Measurements from ENCODE around the gene ARL6IP5. TPM values are rescaled to one million over a fixed set of nuclear protein-coding genes. Genes with fewer than 3 reads are reported as not detected.
A peak's percentile ranks its signal among the peaks of the same experiment; 100 is the strongest.

The ARL6IP5 gene
- total RNA-seq, 1 donor from 2014 or later, result 193 TPM

DNA sequence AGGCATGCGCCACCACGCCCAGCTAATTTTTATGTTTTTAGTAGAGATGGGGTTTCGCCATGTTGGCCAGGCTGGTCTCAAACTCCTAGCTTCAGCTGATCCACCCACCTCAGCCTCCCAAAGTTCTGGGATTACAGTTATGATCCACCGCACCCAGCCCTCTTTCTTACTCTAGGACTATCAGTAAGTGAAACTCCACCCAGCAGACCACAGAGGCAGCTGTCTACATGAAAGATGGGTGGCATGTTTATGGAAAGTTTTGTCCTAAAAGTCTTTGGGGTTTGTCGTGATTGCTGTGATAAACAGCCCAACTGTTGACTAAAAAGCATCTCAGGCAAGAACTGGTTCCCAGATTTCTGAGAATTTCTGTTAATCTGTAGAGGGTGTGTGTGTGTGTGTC, 10.9 kb downstream of the ARL6IP5 start:
- peak overlapping the region; percentile 80 for H3K27ac ChIP-seq (replicated peaks)
- no peak overlapping the region for H3K4me3 ChIP-seq
- H3K4me1 ChIP-seq, result peaks cover 97% of the 10 kb centered on the region
- no peak for DNase-seq
- H3K9me3 ChIP-seq (replicated peaks), result no peaks in the 10 kb centered on the region
- peaks cover 13% of the 10 kb centered on the region for H3K36me3 ChIP-seq
- no peaks in the 10 kb centered on the region for H3K27me3 ChIP-seq (ENCODE audit: low read depth)
- TF ChIP-seq, protein P1, sequence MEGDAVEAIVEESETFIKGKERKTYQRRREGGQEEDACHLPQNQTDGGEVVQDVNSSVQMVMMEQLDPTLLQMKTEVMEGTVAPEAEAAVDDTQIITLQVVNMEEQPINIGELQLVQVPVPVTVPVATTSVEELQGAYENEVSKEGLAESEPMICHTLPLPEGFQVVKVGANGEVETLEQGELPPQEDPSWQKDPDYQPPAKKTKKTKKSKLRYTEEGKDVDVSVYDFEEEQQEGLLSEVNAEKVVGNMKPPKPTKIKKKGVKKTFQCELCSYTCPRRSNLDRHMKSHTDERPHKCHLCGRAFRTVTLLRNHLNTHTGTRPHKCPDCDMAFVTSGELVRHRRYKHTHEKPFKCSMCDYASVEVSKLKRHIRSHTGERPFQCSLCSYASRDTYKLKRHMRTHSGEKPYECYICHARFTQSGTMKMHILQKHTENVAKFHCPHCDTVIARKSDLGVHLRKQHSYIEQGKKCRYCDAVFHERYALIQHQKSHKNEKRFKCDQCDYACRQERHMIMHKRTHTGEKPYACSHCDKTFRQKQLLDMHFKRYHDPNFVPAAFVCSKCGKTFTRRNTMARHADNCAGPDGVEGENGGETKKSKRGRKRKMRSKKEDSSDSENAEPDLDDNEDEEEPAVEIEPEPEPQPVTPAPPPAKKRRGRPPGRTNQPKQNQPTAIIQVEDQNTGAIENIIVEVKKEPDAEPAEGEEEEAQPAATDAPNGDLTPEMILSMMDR (IDR thresholded peaks at IDR 0.05; ENCODE audit: borderline replicate concordance), result no peak
- intact Hi-C loops (cut with micrococcal nuclease), result no loop called here

DNA sequence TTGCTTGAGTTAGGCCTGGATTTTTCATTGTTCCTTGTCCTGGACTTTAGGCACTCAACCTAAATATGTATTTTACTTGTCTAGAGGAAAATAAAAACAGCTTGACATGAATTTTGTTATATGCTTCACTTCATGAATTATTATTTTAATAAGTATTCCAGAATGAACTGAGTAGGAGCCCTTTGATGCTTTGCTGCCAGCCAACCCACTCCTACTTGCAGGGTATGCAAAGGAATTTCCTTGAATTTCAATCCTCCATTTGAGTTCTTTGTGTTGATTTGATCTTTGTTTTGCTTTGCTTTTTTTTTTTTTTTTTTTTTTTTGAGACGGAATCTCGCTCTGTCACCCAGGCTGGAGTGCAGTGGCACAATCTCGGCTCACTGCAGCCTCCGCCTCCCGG, 11.6 kb downstream of the ARL6IP5 start:
- intact Hi-C loops (cut with micrococcal nuclease), result no loop called here
- DNase-seq, result no peak
- Histone ChIP-seq H3K36me3 (peaks cover 6% of the 10 kb centered on the region), H3K27me3 (ENCODE audit: low read depth) (no peaks in the 10 kb centered on the region), H3K9me3 (replicated peaks) (no peaks in the 10 kb centered on the region), H3K4me3 (no peak overlapping the region), H3K4me1 (peaks cover 97% of the 10 kb centered on the region), H3K27ac (replicated peaks) (peak overlapping the region; percentile 80)
- TF ChIP-seq, protein P1 (IDR thresholded peaks at IDR 0.05; ENCODE audit: borderline replicate concordance), result no peak

DNA sequence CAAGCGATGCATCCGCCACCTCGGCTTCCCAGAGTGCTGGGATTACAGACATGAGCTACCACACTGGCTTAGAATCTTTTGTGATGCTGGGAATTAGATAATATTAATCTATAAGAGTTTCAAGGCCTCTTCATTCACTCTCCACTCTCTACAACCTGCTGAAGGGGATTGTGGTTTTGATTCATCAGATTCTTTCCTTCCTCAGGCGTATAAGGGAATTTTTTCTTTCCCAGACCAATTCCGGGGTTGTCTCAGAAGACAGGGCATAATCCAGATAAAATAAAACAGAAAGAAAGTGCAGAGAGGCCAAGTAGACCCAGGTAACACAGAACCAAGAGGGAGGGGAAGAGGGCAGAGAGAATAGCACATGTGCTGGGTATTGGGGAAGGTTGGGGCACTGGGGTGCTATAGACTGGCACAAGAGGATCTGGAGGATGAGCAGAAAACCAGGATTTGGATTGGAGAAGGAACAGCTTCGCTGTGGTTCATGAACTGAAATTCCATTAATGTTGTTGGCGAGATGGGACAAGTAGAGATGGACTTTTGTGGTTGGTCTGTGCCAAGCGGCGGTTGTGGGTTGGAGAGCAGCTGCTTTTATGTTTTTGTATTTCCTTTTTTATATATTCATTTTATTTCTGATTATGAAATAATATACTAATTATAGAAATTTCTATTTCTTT, 12.8 kb downstream of the ARL6IP5 start:
- no peak for DNase-seq
- Histone ChIP-seq H3K4me3 (no peak overlapping the region), H3K36me3 (peaks cover 18% of the 10 kb centered on the region), H3K27me3 (ENCODE audit: low read depth) (no peaks in the 10 kb centered on the region), H3K4me1 (peaks cover 97% of the 10 kb centered on the region), H3K9me3 (replicated peaks) (no peaks in the 10 kb centered on the region), H3K27ac (replicated peaks) (peak overlapping the region; percentile 80)
- intact Hi-C loops (cut with micrococcal nuclease), result no loop called here
- TF ChIP-seq, protein P1 (IDR thresholded peaks at IDR 0.05; ENCODE audit: borderline replicate concordance), result no peak

DNA sequence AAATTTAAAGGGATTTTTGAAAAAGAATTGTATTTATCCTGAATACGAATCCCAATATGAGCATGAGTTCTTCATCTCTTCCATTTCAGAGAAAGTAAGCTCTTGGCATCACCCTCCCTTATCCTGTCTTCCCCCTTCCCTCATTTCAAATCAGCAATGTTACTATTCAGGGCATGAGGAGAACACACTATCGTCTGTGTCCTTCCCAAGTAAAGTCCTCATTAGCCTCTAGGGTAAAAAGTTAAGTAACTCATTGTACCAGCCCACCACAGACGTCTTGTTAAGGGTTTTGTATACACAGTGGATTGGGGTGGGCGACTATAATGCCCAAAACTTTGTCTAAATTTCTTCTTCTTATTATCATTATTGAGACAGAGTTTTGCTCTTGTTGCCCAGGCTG, 14.8 kb downstream of the ARL6IP5 start:
- intact Hi-C loops (cut with micrococcal nuclease), result no loop called here
- H3K9me3 ChIP-seq (replicated peaks), result no peaks in the 10 kb centered on the region
- peaks cover 97% of the 10 kb centered on the region for H3K4me1 ChIP-seq
- TF ChIP-seq, protein P1 (IDR thresholded peaks at IDR 0.05; ENCODE audit: borderline replicate concordance), result no peak
- H3K27ac ChIP-seq (replicated peaks), result peak overlapping the region; percentile 80
- no peak for DNase-seq
- no peaks in the 10 kb centered on the region for H3K27me3 ChIP-seq (ENCODE audit: low read depth)
- H3K36me3 ChIP-seq, result peaks cover 37% of the 10 kb centered on the region
- no peak overlapping the region for H3K4me3 ChIP-seq

DNA sequence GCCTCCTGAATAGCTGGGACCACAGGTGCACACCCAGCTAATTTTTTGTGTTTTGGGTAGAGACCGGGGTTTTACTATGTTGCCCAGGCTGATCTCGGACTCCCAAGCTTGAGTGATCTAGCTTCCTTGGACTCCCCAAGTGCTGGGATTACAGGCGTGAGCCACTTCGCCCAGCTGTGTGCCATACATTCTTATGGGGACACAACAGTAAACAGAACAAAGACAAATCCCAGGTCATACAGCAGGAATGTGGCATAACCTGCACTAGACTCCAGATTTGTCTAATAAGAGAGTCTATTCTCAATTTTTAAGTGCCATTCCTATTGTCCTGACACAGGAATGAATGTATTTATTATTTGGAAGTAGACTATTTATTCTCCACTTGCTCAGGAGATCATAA, 17.6 kb downstream of the ARL6IP5 start:
- DNase-seq, result no peak
- TF ChIP-seq, protein P1 (IDR thresholded peaks at IDR 0.05; ENCODE audit: borderline replicate concordance), result no peak
- Histone ChIP-seq H3K36me3 (peaks cover 32% of the 10 kb centered on the region), H3K4me1 (peaks cover 88% of the 10 kb centered on the region), H3K27me3 (ENCODE audit: low read depth) (no peaks in the 10 kb centered on the region), H3K4me3 (no peak overlapping the region), H3K9me3 (replicated peaks) (no peaks in the 10 kb centered on the region), H3K27ac (replicated peaks) (peak overlapping the region; percentile 80)
- intact Hi-C loops (cut with micrococcal nuclease), result no loop called here
